CD4-positive, alpha-beta memory T cell (primary cell): ENCODE measurements around the gene MED31. TPM values are rescaled to one million over a fixed set of nuclear protein-coding genes. Genes with fewer than 3 reads are reported as not detected.

Experiments
- CTCF ChIA-PET: fragments of 350-600 bp; sonication (Branson Sonifier 250); formaldehyde crosslinking; loops from one replicate; lab custom pipeline; 2021; ENCODE audit warnings: inconsistent platforms; ENCODE audit not compliant: partially characterized antibody; lab: Charles Lee
- POLR2A ChIA-PET: fragments of 350-600 bp; sonication (Branson Sonifier 250); formaldehyde crosslinking; loops from one replicate; lab custom pipeline; 2021; ENCODE audit not compliant: partially characterized antibody; lab: Charles Lee
- DNase-seq, 5 donors: peaks; one replicate each; pipeline versions ENCODE4 v3.0.0 to v3.0.0-alpha.2; 2020 to 2022; ENCODE audit warnings: mixed read lengths in 1 of 5
- H3K27ac ChIP-seq: one replicate; pipeline ENCODE4 v1.7.0; 2013; ENCODE audit warnings: low read depth, low read length
- H3K27me3 ChIP-seq: 2 replicates; pipeline ENCODE4 v1.7.0; 2013; ENCODE audit warnings: mild to moderate bottlenecking, low read length, moderate library complexity; ENCODE audit not compliant: insufficient read depth
- H3K36me3 ChIP-seq: 2 replicates; pipeline ENCODE4 v1.7.0; 2013; ENCODE audit warnings: mild to moderate bottlenecking, low read length, moderate library complexity; ENCODE audit not compliant: insufficient read depth
- H3K4me1 ChIP-seq: 2 replicates; pipeline ENCODE4 v1.7.0; 2013; ENCODE audit warnings: mild to moderate bottlenecking, low read length, moderate library complexity; ENCODE audit not compliant: insufficient read depth
- H3K4me3 ChIP-seq, 2 donors: one replicate each; pipeline ENCODE4 v1.7.0; 2013; ENCODE audit warnings: low read length in 2 of 2, mild to moderate bottlenecking in 1 of 2
- H3K9me3 ChIP-seq, 2 donors: one replicate each; pipeline ENCODE4 v1.7.0; 2013; ENCODE audit warnings: low read length in 2 of 2, control low read depth in 1 of 2; ENCODE audit not compliant: control insufficient read depth in 1 of 2
- H3K27ac Mint-ChIP-seq, 7 donors: one replicate each; pipeline ENCODE4 v1.8.0; 2020 to 2021; ENCODE audit warnings: mixed read lengths in 7 of 7, mild to moderate bottlenecking in 6 of 7, inconsistent platforms in 3 of 7, moderate library complexity in 3 of 7
- H3K27me3 Mint-ChIP-seq, 2 donors: one replicate each; pipeline ENCODE4 v1.8.0; 2020 to 2021; ENCODE audit warnings: mixed read lengths in 2 of 2
- H3K36me3 Mint-ChIP-seq, 2 donors: one replicate each; pipeline ENCODE4 v1.8.0; 2020 to 2021; ENCODE audit warnings: mixed read lengths in 2 of 2, inconsistent platforms in 1 of 2, mild to moderate bottlenecking in 1 of 2
- H3K4me1 Mint-ChIP-seq, 4 donors: one replicate each; pipeline ENCODE4 v1.8.0; 2020 to 2021; ENCODE audit warnings: mixed read lengths in 4 of 4, mild to moderate bottlenecking in 1 of 4
- H3K4me3 Mint-ChIP-seq, 8 donors: one replicate each; pipeline ENCODE4 v1.8.0; 2020 to 2021; ENCODE audit warnings: mixed read lengths in 8 of 8, mild to moderate bottlenecking in 7 of 8, moderate library complexity in 6 of 8, inconsistent platforms in 3 of 8
- H3K9me3 Mint-ChIP-seq, 8 donors: one replicate each; pipeline ENCODE4 v1.8.0; 2020 to 2021; ENCODE audit warnings: mixed read lengths in 8 of 8, mild to moderate bottlenecking in 5 of 8, inconsistent platforms in 3 of 8, moderate library complexity in 1 of 8
- intact Hi-C: fragments of 100-400 bp; cut with micrococcal nuclease; formaldehyde crosslinking; loops from one replicate; pipeline ENCODE4 v1.15.1; 2023
- polyA plus RNA-seq, 2 donors: library from polyadenylated mRNA; unstranded; fragments of 300-500 nt; fragmentation: Illumina TruSeq; gene quantifications; one replicate each; pipeline ENCODE4 v1.2.3, GENCODE V29; 2021
- total RNA-seq, 2 experiments: library from RNA; stranded (reverse); gene quantifications; one replicate each; pipeline ENCODE4 v1.2.3, GENCODE V29; 2021

MED31 gene
- total and polyA plus RNA-seq, 4 experiments from 2014 or later: 25.6 to 44.7 (median 33.3) TPM

DNA sequence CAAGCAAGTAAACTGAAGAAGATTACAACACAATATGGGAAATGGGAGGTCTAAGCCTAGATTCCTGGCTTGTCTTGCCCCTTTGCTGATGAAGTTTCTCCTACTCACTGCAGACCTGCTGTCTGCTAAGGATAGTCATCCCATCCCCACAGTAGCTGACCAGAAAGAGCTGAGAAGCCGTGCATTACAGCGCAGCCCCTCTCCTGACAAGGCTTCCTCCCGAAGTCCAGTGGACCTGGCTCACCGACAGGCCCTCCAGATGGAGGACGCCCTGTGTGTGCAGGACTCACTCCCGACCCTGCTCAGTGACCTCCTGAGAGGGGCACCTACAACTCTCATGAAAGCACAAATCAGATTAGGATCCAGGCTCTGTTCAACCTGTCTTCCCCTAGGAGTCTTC, 46.3 kb downstream of the MED31 start:
- intact Hi-C loops: no loop called here
- no peak for DNase-seq
- Mint-ChIP-seq H3K27ac (no peak overlapping the region), H3K9me3 (no peaks in the 10 kb centered on the region), H3K4me3 (no peak overlapping the region), H3K4me1 (peaks cover 0 to 6% (median 0%) of the 10 kb centered on the region in 4 donors), H3K36me3 (peaks cover 59 to 85% of the 10 kb centered on the region in 2 donors), H3K27me3 (no peaks in the 10 kb centered on the region)
- H3K4me3 ChIP-seq: no peak overlapping the region
- H3K9me3 ChIP-seq: no peaks in the 10 kb centered on the region
- H3K27me3 ChIP-seq: no peaks in the 10 kb centered on the region
- H3K27ac ChIP-seq: no peak overlapping the region
- ChIA-PET CTCF (no interaction called here), POLR2A (no interaction called here)
- peaks cover 40% of the 10 kb centered on the region for H3K36me3 ChIP-seq
- no peaks in the 10 kb centered on the region for H3K4me1 ChIP-seq

- Histone ChIP-seq H3K36me3 (peaks cover 41% of the 10 kb centered on the region), H3K4me3 (no peak overlapping the region), H3K27ac (no peak overlapping the region), H3K4me1 (no peaks in the 10 kb centered on the region), H3K27me3 (no peaks in the 10 kb centered on the region), H3K9me3 (no peaks in the 10 kb centered on the region)
- peaks cover 61 to 84% of the 10 kb centered on the region in 2 donors for H3K36me3 Mint-ChIP-seq
- no peak overlapping the region for H3K4me3 Mint-ChIP-seq
- no peaks in the 10 kb centered on the region for H3K9me3 Mint-ChIP-seq
- DNase-seq: no peak
- no peak overlapping the region for H3K27ac Mint-ChIP-seq
- intact Hi-C loops: no loop called here
- H3K27me3 Mint-ChIP-seq: no peaks in the 10 kb centered on the region
- H3K4me1 Mint-ChIP-seq: peaks cover 0 to 6% (median 0%) of the 10 kb centered on the region in 4 donors
- POLR2A ChIA-PET: interaction anchor here (0.6 kb wide), 1 partner anchor 168 kb away, joined by 3 read pairs; no protein-coding TSS in a partner anchor
- CTCF ChIA-PET: no interaction called here
Observed at GRCh38 chr17:6603744-6604325, 47.6 kb downstream of the MED31 start.

DNA sequence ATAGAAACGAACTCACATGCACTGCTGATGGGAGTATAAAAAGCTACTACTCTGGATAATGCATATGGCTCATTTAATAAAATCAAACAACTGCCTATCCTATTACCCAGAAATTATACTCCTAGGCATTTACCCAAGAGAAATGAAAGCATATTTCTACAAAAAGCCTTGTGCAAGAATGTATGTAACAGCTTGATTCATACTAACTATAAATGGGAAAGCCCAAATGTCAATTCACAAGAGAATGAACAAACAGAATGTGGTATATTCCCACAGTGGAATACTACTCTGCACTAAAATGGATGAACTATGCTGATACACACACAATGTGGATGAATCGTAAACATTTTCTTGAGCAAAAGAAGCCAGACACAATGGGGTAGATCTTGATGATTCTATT, 49.3 kb downstream of the MED31 start:
- ChIA-PET POLR2A (no interaction called here), CTCF (no interaction called here)
- peaks cover 33% of the 10 kb centered on the region for H3K36me3 ChIP-seq
- no peak overlapping the region for H3K27ac ChIP-seq
- no peaks in the 10 kb centered on the region for H3K4me1 ChIP-seq
- no peak for DNase-seq
- H3K27ac Mint-ChIP-seq: no peak overlapping the region
- H3K9me3 Mint-ChIP-seq: no peaks in the 10 kb centered on the region
- intact Hi-C loops: no loop called here
- H3K4me3 Mint-ChIP-seq: no peak overlapping the region
- H3K27me3 Mint-ChIP-seq: no peaks in the 10 kb centered on the region
- peaks cover 0 to 6% (median 0%) of the 10 kb centered on the region in 4 donors for H3K4me1 Mint-ChIP-seq
- H3K36me3 Mint-ChIP-seq: peaks cover 66 to 83% of the 10 kb centered on the region in 2 donors
- no peak overlapping the region for H3K4me3 ChIP-seq
- H3K27me3 ChIP-seq: no peaks in the 10 kb centered on the region
- H3K9me3 ChIP-seq: no peaks in the 10 kb centered on the region

GRCh38 chr17:6599364-6599763, 52.0 kb downstream of the MED31 start:
- Mint-ChIP-seq H3K27ac (no peak overlapping the region), H3K36me3 (peaks cover 67 to 84% of the 10 kb centered on the region in 2 donors), H3K27me3 (no peaks in the 10 kb centered on the region), H3K4me3 (no peak overlapping the region), H3K9me3 (no peaks in the 10 kb centered on the region), H3K4me1 (peaks cover 0 to 6% (median 0%) of the 10 kb centered on the region in 4 donors)
- H3K36me3 ChIP-seq: peaks cover 28% of the 10 kb centered on the region
- no peak overlapping the region for H3K27ac ChIP-seq
- H3K4me1 ChIP-seq: no peaks in the 10 kb centered on the region
- no peaks in the 10 kb centered on the region for H3K27me3 ChIP-seq
- ChIA-PET CTCF (no interaction called here), POLR2A (no interaction called here)
- intact Hi-C loops: no loop called here
- no peaks in the 10 kb centered on the region for H3K9me3 ChIP-seq
- no peak overlapping the region for H3K4me3 ChIP-seq
- no peak for DNase-seq

- no peaks in the 10 kb centered on the region for H3K4me1 ChIP-seq
- H3K27me3 ChIP-seq: no peaks in the 10 kb centered on the region
- Mint-ChIP-seq H3K9me3 (no peaks in the 10 kb centered on the region), H3K4me3 (no peak overlapping the region), H3K36me3 (peaks cover 74 to 81% of the 10 kb centered on the region in 2 donors), H3K27ac (no peak overlapping the region), H3K4me1 (peaks cover 0 to 1% (median 0%) of the 10 kb centered on the region in 4 donors), H3K27me3 (no peaks in the 10 kb centered on the region)
- no peak overlapping the region for H3K4me3 ChIP-seq
- intact Hi-C loops: no loop called here
- H3K27ac ChIP-seq: no peak overlapping the region
- DNase-seq: no peak
- H3K9me3 ChIP-seq: no peaks in the 10 kb centered on the region
- ChIA-PET CTCF (no interaction called here), POLR2A (no interaction called here)
- H3K36me3 ChIP-seq: peaks cover 29% of the 10 kb centered on the region
Observed at GRCh38 chr17:6597727-6598126, 53.7 kb downstream of the MED31 start.

DNA sequence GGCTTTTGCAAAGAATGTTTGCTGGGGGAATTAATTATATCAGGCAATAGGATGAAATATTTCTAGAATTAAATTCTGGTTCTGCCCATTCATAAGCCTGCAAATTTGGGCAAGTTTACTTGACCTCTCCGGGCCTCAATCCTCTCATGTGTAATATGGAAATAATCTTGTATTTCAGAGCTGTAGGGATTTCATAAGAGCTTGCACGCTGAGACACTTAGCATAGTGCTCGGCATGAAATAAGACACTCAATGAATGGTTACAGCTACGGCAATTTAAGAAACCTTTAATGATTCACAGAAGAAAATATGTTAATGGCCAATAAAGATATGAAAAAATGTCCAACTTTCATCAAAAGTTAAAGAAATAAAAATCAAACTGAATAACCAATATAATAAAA, 54.5 kb downstream of the MED31 start:
- Mint-ChIP-seq H3K27ac (no peak overlapping the region), H3K4me3 (no peak overlapping the region), H3K36me3 (peaks cover 76 to 82% of the 10 kb centered on the region in 2 donors), H3K9me3 (no peaks in the 10 kb centered on the region), H3K4me1 (no peaks in the 10 kb centered on the region), H3K27me3 (no peaks in the 10 kb centered on the region)
- H3K4me3 ChIP-seq: no peak overlapping the region
- no peak overlapping the region for H3K27ac ChIP-seq
- no peaks in the 10 kb centered on the region for H3K9me3 ChIP-seq
- POLR2A ChIA-PET: no interaction called here
- peaks cover 29% of the 10 kb centered on the region for H3K36me3 ChIP-seq
- no peaks in the 10 kb centered on the region for H3K4me1 ChIP-seq
- intact Hi-C loops: no loop called here
- no peaks in the 10 kb centered on the region for H3K27me3 ChIP-seq
- no peak for DNase-seq
- CTCF ChIA-PET: no interaction called here

DNA sequence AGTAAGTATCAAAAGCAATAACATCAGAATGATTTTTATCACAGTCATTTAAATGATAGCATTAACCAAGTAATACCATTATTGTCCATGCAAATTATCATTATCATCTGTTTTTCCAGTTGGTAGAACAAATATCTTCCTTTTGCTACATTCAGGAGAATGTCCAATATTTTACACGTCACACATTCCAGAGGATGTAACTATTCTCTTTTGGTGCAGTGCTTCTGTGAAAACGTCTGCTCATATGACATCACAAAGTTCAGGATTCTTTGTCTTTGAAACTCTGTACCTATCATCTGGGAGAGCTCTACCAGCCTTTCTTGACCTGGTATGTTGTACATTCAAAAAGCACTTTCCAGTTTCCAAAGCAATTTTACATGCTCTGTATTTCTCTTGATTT, 54.9 kb downstream of the MED31 start:
- Mint-ChIP-seq H3K4me1 (no peaks in the 10 kb centered on the region), H3K4me3 (no peak overlapping the region), H3K27ac (no peak overlapping the region), H3K9me3 (no peaks in the 10 kb centered on the region), H3K36me3 (peaks cover 76 to 84% of the 10 kb centered on the region in 2 donors), H3K27me3 (no peaks in the 10 kb centered on the region)
- CTCF ChIA-PET: no interaction called here
- Histone ChIP-seq H3K4me1 (no peaks in the 10 kb centered on the region), H3K4me3 (no peak overlapping the region), H3K27ac (no peak overlapping the region), H3K36me3 (peaks cover 33% of the 10 kb centered on the region), H3K9me3 (no peaks in the 10 kb centered on the region), H3K27me3 (no peaks in the 10 kb centered on the region)
- POLR2A ChIA-PET: no interaction called here
- intact Hi-C loops: no loop called here
- no peak for DNase-seq
